Femur (tissue), 1 donor: Measurements from ENCODE around the gene PUM1.

Experiments used
- DNase-seq: peaks from one replicate; pipeline ENCODE4 v3.0.0-alpha.2; 2017

PUM1 gene

DNA sequence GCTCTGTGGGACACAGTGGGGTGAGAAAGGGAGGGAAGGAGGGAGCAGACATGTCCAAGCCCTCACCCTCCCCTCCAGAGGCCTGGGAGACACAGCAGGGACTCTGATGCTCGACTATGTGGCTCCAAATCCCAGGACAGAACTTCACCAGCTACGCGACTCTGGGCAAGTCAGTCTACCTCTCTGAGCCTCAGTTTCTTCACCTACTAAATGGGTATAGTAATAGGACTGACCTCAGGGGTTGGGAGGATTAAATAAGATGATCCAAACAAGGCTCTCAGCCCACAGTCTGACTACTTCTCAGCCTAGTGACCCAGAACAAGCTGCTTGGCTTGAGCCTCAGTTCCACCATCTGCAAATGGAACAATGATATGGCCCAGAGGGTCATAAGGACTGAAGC lies 176.5 kb downstream of the PUM1 start:
- no peak for DNase-seq

DNA sequence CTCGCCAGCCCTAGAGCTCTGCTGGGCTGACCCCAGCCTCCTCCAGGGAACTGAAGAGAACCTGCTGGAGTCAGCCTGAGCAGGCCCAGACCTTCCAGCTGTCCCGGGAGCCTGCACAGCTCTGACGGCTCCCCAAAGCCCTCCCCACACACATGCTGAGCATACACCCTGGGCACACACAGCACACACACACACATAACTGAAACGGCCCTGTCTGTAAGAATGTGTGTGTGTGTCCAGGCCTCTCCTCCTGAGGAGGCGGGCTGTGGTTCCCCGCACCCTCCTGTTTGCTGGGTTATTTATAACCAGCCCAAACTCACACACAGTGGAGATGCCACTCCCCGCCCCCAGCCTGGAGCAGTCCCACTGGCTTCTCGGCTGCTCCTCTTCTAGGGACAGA lies 177.1 kb downstream of the PUM1 start:
- peak; percentile 81 for DNase-seq

DNA sequence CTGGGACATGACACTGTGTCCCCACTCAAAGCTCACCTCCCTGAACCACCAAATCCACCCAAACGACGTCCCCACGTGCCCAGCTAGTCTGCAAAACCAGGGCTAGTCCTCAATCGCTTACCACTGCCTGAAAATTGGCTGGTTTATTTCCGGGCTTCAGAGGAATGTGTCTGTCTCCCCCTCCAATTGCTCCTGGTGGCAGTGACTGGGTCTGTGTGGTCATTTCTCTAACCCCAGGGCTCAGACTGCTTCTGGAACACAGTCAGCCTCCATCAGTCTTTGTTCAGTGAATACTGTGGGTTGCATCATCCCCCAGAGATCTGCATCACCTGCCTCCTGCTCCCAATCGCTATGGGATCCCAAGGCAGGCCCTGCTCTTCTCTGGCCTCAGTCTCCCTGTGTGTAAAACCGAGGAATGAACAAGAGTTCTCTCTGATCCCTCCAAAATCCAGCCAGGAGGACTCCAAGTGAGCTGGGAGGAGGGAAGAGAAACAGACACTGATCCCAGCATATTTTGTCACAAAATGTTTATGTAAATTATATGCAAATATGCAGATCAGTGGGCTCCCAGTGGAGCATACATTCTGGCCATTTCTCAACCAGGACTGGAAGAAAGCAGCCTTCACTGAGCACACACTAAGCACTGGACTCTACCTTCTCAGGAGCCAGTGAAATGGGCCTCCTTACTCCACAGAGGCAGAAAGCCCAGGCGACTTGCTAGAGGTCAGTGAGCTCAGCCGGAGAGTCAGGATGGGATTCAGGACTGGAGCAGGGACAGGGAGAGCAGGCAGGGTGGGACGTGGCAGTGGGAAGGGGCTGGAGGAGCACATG lies 177.8 kb downstream of the PUM1 start:
- DNase-seq = no peak

DNA sequence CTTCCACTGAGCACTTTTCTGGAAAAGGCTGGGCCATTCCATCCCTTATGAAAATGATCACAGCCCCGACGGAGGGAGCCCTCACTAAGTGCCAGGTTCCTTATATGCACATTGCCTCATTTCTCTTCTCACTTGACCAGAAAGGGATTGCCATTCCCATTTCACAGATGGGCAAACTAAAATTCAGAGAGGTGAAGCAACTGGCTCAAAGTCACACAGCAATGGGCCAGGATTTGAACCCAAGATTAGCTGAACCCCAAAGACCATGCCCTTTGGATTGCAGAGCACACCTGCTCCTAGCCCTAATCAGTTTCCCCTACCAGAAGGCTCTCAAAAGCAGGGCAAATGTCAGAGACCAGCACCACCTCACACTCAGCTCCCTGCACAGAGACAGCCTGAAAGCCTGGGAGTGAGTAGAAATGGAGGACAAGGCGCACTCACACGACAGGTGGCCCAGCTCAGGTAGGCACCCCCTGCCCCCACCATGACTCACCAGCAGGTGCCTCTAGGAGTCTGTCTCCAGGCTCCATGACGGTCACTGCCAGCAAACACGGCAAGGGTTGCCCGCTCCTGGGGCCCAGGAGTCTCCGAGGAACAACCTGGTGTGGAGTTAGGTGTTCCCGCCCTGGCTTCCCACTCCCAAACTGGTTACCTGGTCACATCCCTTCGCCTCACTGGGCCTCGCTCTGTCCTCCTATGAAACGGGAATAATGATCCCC lies 178.6 kb downstream of the PUM1 start:
- no peak for DNase-seq

DNA sequence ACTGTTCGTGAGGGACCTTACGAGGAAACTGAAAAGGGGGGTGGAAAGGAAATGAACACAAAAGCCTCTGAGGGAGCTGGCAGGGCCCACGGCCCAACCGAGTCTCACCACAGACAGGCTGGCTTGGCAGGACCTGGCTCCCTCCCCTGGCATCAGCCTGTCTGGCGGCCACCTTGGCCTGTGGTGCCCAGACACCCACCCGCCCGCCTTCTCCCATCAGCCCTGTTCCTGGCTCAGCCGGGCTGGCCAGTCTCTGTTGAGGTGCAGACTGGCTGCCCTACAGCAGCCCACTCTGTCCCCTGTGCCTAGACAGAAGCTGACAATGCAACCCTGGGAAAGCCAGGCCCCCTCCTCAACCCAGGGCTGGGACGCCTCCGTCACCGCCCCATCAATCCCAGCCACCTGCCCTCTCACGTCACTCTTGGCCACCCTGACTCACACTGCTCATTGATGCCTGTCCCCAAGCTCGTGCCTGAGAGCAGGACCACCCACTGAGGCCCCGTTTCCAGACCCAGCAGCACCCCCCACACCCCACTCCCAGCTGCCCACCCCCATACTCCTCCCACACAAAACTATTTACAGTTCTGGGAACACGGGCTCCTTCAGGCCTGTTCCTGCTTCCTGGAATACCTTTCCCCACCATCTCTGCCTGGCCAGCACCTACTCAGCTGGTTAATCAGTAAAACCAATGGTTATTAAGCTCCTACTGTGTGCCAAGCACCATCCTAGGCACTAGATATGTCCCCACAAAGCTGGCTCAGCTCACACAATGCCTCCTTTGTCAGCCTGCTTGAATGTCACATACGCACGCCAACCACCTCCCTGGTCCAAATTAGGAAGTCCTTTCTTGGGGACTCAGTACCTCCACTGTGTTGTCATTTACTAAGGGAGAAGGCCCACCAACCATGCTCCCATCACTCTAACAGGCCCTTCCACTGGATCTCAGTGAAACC lies 179.7 kb downstream of the PUM1 start:
- DNase-seq = no peak

DNA sequence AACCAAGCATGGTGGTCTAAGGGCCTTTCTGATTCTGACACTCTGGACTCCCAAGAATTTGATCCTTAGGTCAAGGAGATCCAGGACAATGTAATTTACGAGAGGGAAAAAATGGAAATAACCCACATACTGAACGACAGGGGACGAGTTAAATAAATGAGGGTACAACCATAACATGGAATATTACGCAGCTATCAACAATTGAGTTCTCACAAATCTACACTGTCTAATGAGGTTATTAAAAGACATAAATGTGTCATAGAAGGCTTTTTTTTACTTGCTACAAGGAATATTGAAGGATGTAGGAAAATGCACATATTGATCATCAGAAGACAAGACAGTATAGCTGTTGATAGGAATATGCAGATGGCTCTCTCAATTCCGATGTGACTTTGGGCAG lies 180.8 kb downstream of the PUM1 start:
- DNase-seq = no peak

DNA sequence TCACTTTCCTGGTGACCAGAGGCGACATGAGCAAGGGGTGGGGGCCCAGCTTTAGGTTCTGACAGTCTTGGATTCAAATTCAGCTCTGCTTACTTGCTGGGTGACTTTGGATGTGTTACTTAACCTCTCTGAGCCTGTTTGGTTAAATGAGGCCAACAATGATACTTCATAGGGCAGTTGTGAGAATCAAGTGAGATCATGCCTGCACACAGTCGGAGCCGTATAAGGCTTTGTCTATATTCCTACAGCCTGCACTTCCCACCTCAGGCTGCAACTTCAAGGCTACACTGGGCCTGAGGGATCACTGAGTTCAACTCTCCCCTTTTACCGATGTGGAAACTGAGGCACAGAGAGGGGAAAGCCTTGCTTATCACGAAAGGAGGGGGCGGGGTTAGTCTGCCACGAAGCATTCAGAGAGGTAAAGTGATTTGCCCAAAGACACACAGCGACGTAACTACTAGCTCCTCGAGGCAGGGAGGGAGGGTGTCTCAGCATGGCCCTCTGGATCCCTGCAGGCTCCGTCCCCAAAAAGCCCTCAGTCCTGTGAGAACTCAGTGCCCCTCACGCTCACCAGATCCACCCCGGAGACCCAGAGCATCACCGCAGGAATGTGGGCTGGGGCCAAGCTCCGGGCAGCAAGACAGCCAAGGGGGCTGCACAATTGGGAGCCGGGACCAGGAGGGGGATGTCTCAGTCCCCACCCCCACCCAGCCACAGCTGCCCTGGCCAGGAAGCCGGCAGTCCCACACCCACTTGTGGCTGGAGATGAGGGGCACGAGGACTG lies 181.9 kb downstream of the PUM1 start:
- DNase-seq = no peak

DNA sequence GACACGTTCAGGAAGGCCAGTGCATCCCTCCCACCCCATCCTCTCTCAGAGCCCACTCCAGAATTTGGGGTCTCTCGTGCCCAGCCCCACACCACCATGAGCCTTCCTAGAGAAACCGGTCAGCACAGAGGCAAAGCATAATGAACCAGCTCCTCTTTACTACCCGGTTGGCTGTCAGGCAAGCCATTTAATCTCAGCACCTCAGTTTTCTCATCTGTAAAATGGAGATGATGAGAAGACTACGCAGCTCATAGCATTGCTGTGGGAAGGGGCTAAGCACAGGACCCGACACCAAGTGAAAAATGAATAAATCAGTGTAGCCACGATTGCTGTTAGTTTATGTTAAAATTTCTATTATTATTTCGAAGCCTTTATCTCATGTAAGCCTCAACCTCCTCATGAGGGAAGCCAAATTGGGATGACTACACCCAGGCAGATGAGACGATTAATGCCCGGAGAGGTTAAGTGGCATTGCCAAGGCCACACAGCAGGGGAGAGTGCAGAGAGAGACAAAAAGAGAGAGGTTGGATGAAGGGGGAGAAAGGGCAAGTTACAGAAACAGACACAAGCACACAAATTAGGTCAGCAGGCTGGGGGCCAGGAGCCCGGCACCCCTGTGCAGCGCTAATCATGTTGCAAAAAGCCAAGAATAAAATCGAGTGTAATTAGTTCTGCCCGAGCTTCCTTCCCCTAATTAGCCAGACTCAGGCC lies 182.7 kb downstream of the PUM1 start:
- DNase-seq = no peak
